Measurements from ENCODE around the gene CDC16.

The CDC16 gene

GRCh38 chr13:114321256-114321655 is 86.6 kb downstream of the CDC16 start:
- no peak for DNase-seq (ENCODE audit: extremely low read depth, insufficient read length)
- peaks cover 17% of the 10 kb centered on the region for H3K36me3 ChIP-seq (ENCODE audit: control insufficient read depth, insufficient read depth, low read length)

More at GRCh38 chr13:114321256-114321655, 86.6 kb downstream of the CDC16 start:
- Histone ChIP-seq H3K27me3 (replicated peaks; ENCODE audit: control insufficient read depth, insufficient read depth, low read length) (no peaks in the 10 kb centered on the region), H3K4me3 (replicated peaks; ENCODE audit: low read depth, low read length) (no peak overlapping the region)
- TF ChIP-seq, protein P1, sequence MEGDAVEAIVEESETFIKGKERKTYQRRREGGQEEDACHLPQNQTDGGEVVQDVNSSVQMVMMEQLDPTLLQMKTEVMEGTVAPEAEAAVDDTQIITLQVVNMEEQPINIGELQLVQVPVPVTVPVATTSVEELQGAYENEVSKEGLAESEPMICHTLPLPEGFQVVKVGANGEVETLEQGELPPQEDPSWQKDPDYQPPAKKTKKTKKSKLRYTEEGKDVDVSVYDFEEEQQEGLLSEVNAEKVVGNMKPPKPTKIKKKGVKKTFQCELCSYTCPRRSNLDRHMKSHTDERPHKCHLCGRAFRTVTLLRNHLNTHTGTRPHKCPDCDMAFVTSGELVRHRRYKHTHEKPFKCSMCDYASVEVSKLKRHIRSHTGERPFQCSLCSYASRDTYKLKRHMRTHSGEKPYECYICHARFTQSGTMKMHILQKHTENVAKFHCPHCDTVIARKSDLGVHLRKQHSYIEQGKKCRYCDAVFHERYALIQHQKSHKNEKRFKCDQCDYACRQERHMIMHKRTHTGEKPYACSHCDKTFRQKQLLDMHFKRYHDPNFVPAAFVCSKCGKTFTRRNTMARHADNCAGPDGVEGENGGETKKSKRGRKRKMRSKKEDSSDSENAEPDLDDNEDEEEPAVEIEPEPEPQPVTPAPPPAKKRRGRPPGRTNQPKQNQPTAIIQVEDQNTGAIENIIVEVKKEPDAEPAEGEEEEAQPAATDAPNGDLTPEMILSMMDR (IDR thresholded peaks at IDR 0.05; ENCODE audit: insufficient read depth, low read length, poor library complexity, severe bottlenecking): no peak
